ENCODE data around the gene GNG7. TPM values are rescaled to one million over a fixed set of nuclear protein-coding genes. Genes with fewer than 3 reads are reported as not detected.
"Not testable (repeated sequence)": the region's sequence is repeated elsewhere in the genome, so short reads cannot be mapped to it uniquely, and the experiment has no call there.

GNG7 gene
- total and polyA plus RNA-seq, 2 donors (not counting 3 experiments of a cell fraction or from before 2014, with no cell fraction given), result 0.29 to 0.84 TPM

- ChIA-PET POLR2A (no interaction called here), CTCF (interaction anchor here (0.6 to 0.7 kb wide), 2 partner anchors 12 to 44 kb away, joined by 3 to 5 read pairs; no protein-coding TSS in a partner anchor)
- H3K9me1 ChIP-seq (replicated peaks; ENCODE audit: control insufficient read depth, extremely low read depth, insufficient read depth, low read length), result no peaks in the 10 kb centered on the region
- H3K9ac ChIP-seq (replicated peaks; ENCODE audit: extremely low read depth, insufficient read depth, low read length), result no peak overlapping the region
- BruUV-seq (replicated peaks), result no TSS peak
- H3K9me3 ChIP-seq (replicated peaks; ENCODE audit: control insufficient read depth, insufficient read depth, low read length), result no peaks in the 10 kb centered on the region
- peak; percentile 66 for FAIRE-seq
- H3K36me3 ChIP-seq (ENCODE audit: control insufficient read depth in 2 of 2, extremely low read depth in 1 of 2, insufficient read depth in 2 of 2, low read length in 2 of 2), result no peaks in the 10 kb centered on the region
- intact Hi-C loops (cut with micrococcal nuclease) (no loop called here), dilution Hi-C loops (cut with MboI; ENCODE audit: extremely low pct_ligation_motif_present, low sequenced_read_pairs) (no loop called here)
- no peaks in the 10 kb centered on the region for H3K27me3 ChIP-seq (ENCODE audit: control insufficient read depth in 2 of 2, insufficient read depth in 2 of 2, low read length in 2 of 2)
- H3K4me2 ChIP-seq (ENCODE audit: insufficient read depth, low read length), result no peak overlapping the region
- H2AFZ ChIP-seq (ENCODE audit: low read depth, low read length), result peak overlapping the region; percentile 83
- no peaks in the 10 kb centered on the region for H3K4me1 ChIP-seq (ENCODE audit: control insufficient read depth, extremely low read depth, insufficient read depth, low read length)
- TF ChIP-seq MYC (IDR thresholded peaks at IDR 0.05; ENCODE audit: low read depth, low read length), result no peak
- H3K4me3 ChIP-seq (replicated peaks in 1 of 3; ENCODE audit: insufficient read depth in 1 of 3, low read depth in 1 of 3, low read length in 3 of 3), result no peak overlapping the region
- H3K79me2 ChIP-seq (ENCODE audit: control insufficient read depth, insufficient read depth, low read length), result no peaks in the 10 kb centered on the region
- DNase-seq (ENCODE audit: low read depth, low spot score), result no peak
- no peak overlapping the region for H3K27ac ChIP-seq (ENCODE audit: insufficient read depth, low read depth, low read length)
- H4K20me1 ChIP-seq (replicated peaks; ENCODE audit: control insufficient read depth, extremely low read depth, insufficient read depth, low read length), result no peaks in the 10 kb centered on the region
Measured at GRCh38 chr19:2567580-2567979, 134.9 kb downstream of the GNG7 start.

GRCh38 chr19:2563546-2563945 lies 138.9 kb downstream of the GNG7 start:
- FAIRE-seq; dilution Hi-C loops (cut with MboI; ENCODE audit: extremely low pct_ligation_motif_present, low sequenced_read_pairs); H3K4me2 ChIP-seq (ENCODE audit: insufficient read depth, low read length); H3K27me3 ChIP-seq (ENCODE audit: control insufficient read depth in 2 of 2, insufficient read depth in 2 of 2, low read length in 2 of 2); H3K9ac ChIP-seq (replicated peaks; ENCODE audit: extremely low read depth, insufficient read depth, low read length); H3K4me1 ChIP-seq (ENCODE audit: control insufficient read depth, extremely low read depth, insufficient read depth, low read length); H3K9me1 ChIP-seq (replicated peaks; ENCODE audit: control insufficient read depth, extremely low read depth, insufficient read depth, low read length); H3K27ac ChIP-seq (ENCODE audit: insufficient read depth, low read depth, low read length); DNase-seq (ENCODE audit: low read depth, low spot score); H2AFZ ChIP-seq (ENCODE audit: low read depth, low read length); H4K20me1 ChIP-seq (replicated peaks; ENCODE audit: control insufficient read depth, extremely low read depth, insufficient read depth, low read length); H3K4me3 ChIP-seq (replicated peaks in 1 of 3; ENCODE audit: insufficient read depth in 1 of 3, low read depth in 1 of 3, low read length in 3 of 3); CTCF ChIA-PET; H3K36me3 ChIP-seq (ENCODE audit: control insufficient read depth in 2 of 2, extremely low read depth in 1 of 2, insufficient read depth in 2 of 2, low read length in 2 of 2); H3K79me2 ChIP-seq (ENCODE audit: control insufficient read depth, insufficient read depth, low read length); intact Hi-C loops (cut with micrococcal nuclease); H3K9me3 ChIP-seq (replicated peaks; ENCODE audit: control insufficient read depth, insufficient read depth, low read length); BruUV-seq (replicated peaks): not testable (repeated sequence)
- POLR2A ChIA-PET, result interaction anchor here (2.3 kb wide), 1 partner anchor 87 kb away, joined by 8 read pairs; the partner anchor contains the start of gene GADD45B

GRCh38 chr19:2561895-2562294 lies 140.6 kb downstream of the GNG7 start:
- H4K20me1 ChIP-seq (replicated peaks; ENCODE audit: control insufficient read depth, extremely low read depth, insufficient read depth, low read length), result no peaks in the 10 kb centered on the region
- H3K9ac ChIP-seq (replicated peaks; ENCODE audit: extremely low read depth, insufficient read depth, low read length), result no peak overlapping the region
- DNase-seq (ENCODE audit: low read depth, low spot score) (no peak), FAIRE-seq (no peak)
- no peaks in the 10 kb centered on the region for H3K4me1 ChIP-seq (ENCODE audit: control insufficient read depth, extremely low read depth, insufficient read depth, low read length)
- no peak overlapping the region for H3K4me3 ChIP-seq (replicated peaks in 1 of 3; ENCODE audit: insufficient read depth in 1 of 3, low read depth in 1 of 3, low read length in 3 of 3)
- H2AFZ ChIP-seq (ENCODE audit: low read depth, low read length), result no peak overlapping the region
- no peaks in the 10 kb centered on the region for H3K36me3 ChIP-seq (ENCODE audit: control insufficient read depth in 2 of 2, extremely low read depth in 1 of 2, insufficient read depth in 2 of 2, low read length in 2 of 2)
- TF ChIP-seq POLR2AphosphoS5 (IDR thresholded peaks at IDR 0.05; ENCODE audit: insufficient read depth, low read depth, low read length) (no peak), MYC (IDR thresholded peaks at IDR 0.05; ENCODE audit: low read depth, low read length) (no peak), CTCF (IDR thresholded peaks at IDR 0.05; ENCODE audit: extremely low read depth in 1 of 2, insufficient read depth in 1 of 2, low read depth in 1 of 2, low read length in 2 of 2) (no peak), POLR2A (IDR thresholded peaks at IDR 0.05; ENCODE audit: low read depth, low read length) (no peak), FOS (IDR thresholded peaks at IDR 0.05; ENCODE audit: borderline replicate concordance, insufficient read depth, low read length) (no peak), JUN (IDR thresholded peaks at IDR 0.05; ENCODE audit: borderline replicate concordance, insufficient read depth, insufficient read length, low read depth) (no peak), MAX (IDR thresholded peaks at IDR 0.05; ENCODE audit: insufficient read depth, insufficient read length) (no peak), GATA2 (IDR thresholded peaks at IDR 0.05; ENCODE audit: insufficient read depth, insufficient read length, low read depth, low read length) (no peak), EZH2 (IDR thresholded peaks at IDR 0.05; ENCODE audit: borderline replicate concordance, low read depth, low read length, severe bottlenecking) (no peak)
- no peaks in the 10 kb centered on the region for H3K27me3 ChIP-seq (ENCODE audit: control insufficient read depth in 2 of 2, insufficient read depth in 2 of 2, low read length in 2 of 2)
- dilution Hi-C loops (cut with MboI; ENCODE audit: extremely low pct_ligation_motif_present, low sequenced_read_pairs) (no loop called here), intact Hi-C loops (cut with micrococcal nuclease) (no loop called here)
- H3K9me3 ChIP-seq (replicated peaks; ENCODE audit: control insufficient read depth, insufficient read depth, low read length), result no peaks in the 10 kb centered on the region
- H3K79me2 ChIP-seq (ENCODE audit: control insufficient read depth, insufficient read depth, low read length), result no peaks in the 10 kb centered on the region
- ChIA-PET POLR2A (no interaction called here), CTCF (no interaction called here)
- no peak overlapping the region for H3K27ac ChIP-seq (ENCODE audit: insufficient read depth, low read depth, low read length)
- no peak overlapping the region for H3K4me2 ChIP-seq (ENCODE audit: insufficient read depth, low read length)
- BruUV-seq (replicated peaks), result no TSS peak
- no peaks in the 10 kb centered on the region for H3K9me1 ChIP-seq (replicated peaks; ENCODE audit: control insufficient read depth, extremely low read depth, insufficient read depth, low read length)

Measured in endothelial cell of umbilical vein (primary cell).